ENCODE results near the gene BMERB1.
A peak's percentile ranks its signal among the peaks of the same experiment; 100 is the strongest.
"Not testable (repeated sequence)": the region's sequence is repeated elsewhere in the genome, so short reads cannot be mapped to it uniquely, and the experiment has no call there.

BMERB1 gene

GRCh38 chr16:15599303-15600070 is 165.1 kb downstream of the BMERB1 start:
- DNase-seq: no peak

GRCh38 chr16:15601212-15601879 is 167.0 kb downstream of the BMERB1 start:
- no peak for DNase-seq

GRCh38 chr16:15602285-15603044 is 168.1 kb downstream of the BMERB1 start:
- no peak for DNase-seq

- no peak for DNase-seq
Observed at GRCh38 chr16:15604460-15605440, 170.4 kb downstream of the BMERB1 start.

GRCh38 chr16:15605839-15606517 is 171.6 kb downstream of the BMERB1 start:
- no peak for DNase-seq

- no peak for DNase-seq
Observed at GRCh38 chr16:15606518-15607220, 172.3 kb downstream of the BMERB1 start.

- not testable (repeated sequence) for DNase-seq
Observed at GRCh38 chr16:15607221-15607699, 172.9 kb downstream of the BMERB1 start.

- peak in 1 of 2 donors; percentile 2 for DNase-seq
Observed at GRCh38 chr16:15607700-15608396, 173.5 kb downstream of the BMERB1 start.

- DNase-seq: no peak
Observed at GRCh38 chr16:15608398-15609285, 174.3 kb downstream of the BMERB1 start.

- no peak for DNase-seq
Observed at GRCh38 chr16:15609286-15609649, 174.9 kb downstream of the BMERB1 start.

GRCh38 chr16:15610369-15610871 is 176.0 kb downstream of the BMERB1 start:
- no peak for DNase-seq

- DNase-seq: no peak
Observed at GRCh38 chr16:15611610-15612009, 177.2 kb downstream of the BMERB1 start.

GRCh38 chr16:15613676-15614075 is 179.3 kb downstream of the BMERB1 start:
- no peak for DNase-seq

GRCh38 chr16:15616012-15616411 is 181.6 kb downstream of the BMERB1 start:
- no peak for DNase-seq

GRCh38 chr16:15616475-15617165 is 182.2 kb downstream of the BMERB1 start:
- DNase-seq: no peak

- DNase-seq: no peak
Observed at GRCh38 chr16:15617901-15618300, 183.5 kb downstream of the BMERB1 start.

GRCh38 chr16:15618392-15618791 is 184.0 kb downstream of the BMERB1 start:
- DNase-seq: no peak

GRCh38 chr16:15620611-15621195 is 186.3 kb downstream of the BMERB1 start:
- no peak for DNase-seq

Data from bone marrow (tissue), 2 donors.